H9 (cell line): ENCODE results near the gene TMPRSS6. TPM values are rescaled to one million over a fixed set of nuclear protein-coding genes. Genes with fewer than 3 reads are reported as not detected.

ENCODE experiments used
- DNase-seq: peaks from one replicate; pipeline ENCODE4 v3.0.0-alpha.2; 2017
- H2AFZ ChIP-seq: one replicate; pipeline ENCODE4 v1.6.1; 2013; ENCODE audit warnings: mild to moderate bottlenecking, low read length, control low read depth, moderate library complexity
- H2AK5ac ChIP-seq: 2 replicates; pipeline ENCODE4 v1.6.1; 2013; ENCODE audit warnings: low read length, control low read depth, mixed read lengths; ENCODE audit not compliant: insufficient read length
- H2BK120ac ChIP-seq: one replicate; pipeline ENCODE4 v1.6.1; 2013; ENCODE audit warnings: low read depth, mild to moderate bottlenecking, low read length, control low read depth, inconsistent platforms; ENCODE audit not compliant: poor library complexity, severe bottlenecking
- H2BK12ac ChIP-seq: 2 replicates; pipeline ENCODE4 v1.6.1; 2013; ENCODE audit warnings: low read length, control low read depth, mixed read lengths, low read depth; ENCODE audit not compliant: insufficient read length
- H2BK15ac ChIP-seq: 2 replicates; pipeline ENCODE4 v1.6.1; 2013; ENCODE audit warnings: low read depth, low read length, control low read depth
- H2BK20ac ChIP-seq: one replicate; pipeline ENCODE4 v1.6.1; 2013; ENCODE audit warnings: low read depth, mild to moderate bottlenecking, low read length, control low read depth, inconsistent platforms; ENCODE audit not compliant: poor library complexity, severe bottlenecking
- H2BK5ac ChIP-seq: 2 replicates; pipeline ENCODE4 v1.6.1; 2013; ENCODE audit warnings: low read length, control low read depth, mixed read lengths; ENCODE audit not compliant: insufficient read length
- H3K14ac ChIP-seq: 2 replicates; pipeline ENCODE4 v1.6.1; 2013; ENCODE audit warnings: low read length, control low read depth; ENCODE audit not compliant: insufficient read depth
- H3K18ac ChIP-seq: 2 replicates; pipeline ENCODE4 v1.6.1; 2013; ENCODE audit warnings: low read depth, mild to moderate bottlenecking, mixed read lengths, low read length, control low read depth; ENCODE audit not compliant: insufficient read length
- H3K23ac ChIP-seq: 2 replicates; pipeline ENCODE4 v1.6.1; 2013; ENCODE audit warnings: low read length, control low read depth, mixed read lengths, low read depth; ENCODE audit not compliant: insufficient read length
- H3K23me2 ChIP-seq: 2 replicates; pipeline ENCODE4 v1.6.1; 2013; ENCODE audit warnings: low read depth, mild to moderate bottlenecking, mixed read lengths, low read length, control low read depth; ENCODE audit not compliant: insufficient read length, poor library complexity, severe bottlenecking
- H3K27ac ChIP-seq: 2 replicates; pipeline ENCODE4 v1.5.1; 2013; ENCODE audit warnings: low read length, control low read depth, mixed read lengths, low read depth; ENCODE audit not compliant: insufficient read length
- H3K27me3 ChIP-seq: 2 replicates; pipeline ENCODE4 v1.6.1; 2013; ENCODE audit warnings: low read length, control low read depth, inconsistent platforms; ENCODE audit not compliant: insufficient read depth
- H3K4ac ChIP-seq: 2 replicates; pipeline ENCODE4 v1.6.1; 2013; ENCODE audit warnings: low read depth, mild to moderate bottlenecking, control low read depth, inconsistent platforms, low read length, moderate library complexity
- H3K4me1 ChIP-seq: 2 replicates; pipeline ENCODE4 v1.6.1; 2013; ENCODE audit warnings: low read length, control low read depth, inconsistent platforms; ENCODE audit not compliant: insufficient read depth
- H3K4me2 ChIP-seq: 2 replicates; pipeline ENCODE4 v1.6.1; 2013; ENCODE audit warnings: low read length, control low read depth, mixed read lengths; ENCODE audit not compliant: insufficient read length, insufficient read depth
- H3K56ac ChIP-seq: 2 replicates; pipeline ENCODE4 v1.6.1; 2013; ENCODE audit warnings: low read depth, mild to moderate bottlenecking, mixed read lengths, low read length, control low read depth; ENCODE audit not compliant: insufficient read length
- H3K79me1 ChIP-seq: 2 replicates; pipeline ENCODE4 v1.6.1; 2013; ENCODE audit warnings: low read depth, mild to moderate bottlenecking, moderate library complexity, low read length, control low read depth, inconsistent platforms; ENCODE audit not compliant: insufficient read depth, poor library complexity, severe bottlenecking
- H3K79me2 ChIP-seq: 2 replicates; pipeline ENCODE4 v1.6.1; 2013; ENCODE audit warnings: low read length, control low read depth, inconsistent platforms; ENCODE audit not compliant: insufficient read depth
- H3K9ac ChIP-seq: 2 replicates; pipeline ENCODE4 v1.6.1; 2013; ENCODE audit warnings: low read length, control low read depth, mixed read lengths; ENCODE audit not compliant: insufficient read length; ENCODE audit errors: extremely low read depth
- H3K9me3 ChIP-seq: one replicate; pipeline ENCODE4 v1.6.1; 2013; ENCODE audit warnings: low read depth, low read length, inconsistent platforms; ENCODE audit not compliant: control insufficient read depth
- H3T11ph ChIP-seq: one replicate; pipeline ENCODE4 v1.6.1; 2013; ENCODE audit warnings: mild to moderate bottlenecking, low read length, control low read depth, inconsistent platforms
- H4K20me1 ChIP-seq: one replicate; pipeline ENCODE4 v1.6.1; 2013; ENCODE audit not compliant: control insufficient read depth, insufficient read length, insufficient read depth
- H4K5ac ChIP-seq: 2 replicates; pipeline ENCODE4 v1.6.1; 2013; ENCODE audit warnings: low read depth, mild to moderate bottlenecking, mixed read lengths, low read length, control low read depth; ENCODE audit not compliant: insufficient read length
- H4K8ac ChIP-seq: replicated peaks from 2 replicates; pipeline ENCODE4 v1.6.1; 2013; ENCODE audit warnings: low read length, control low read depth, mixed read lengths, low read depth; ENCODE audit not compliant: insufficient read length
- H4K91ac ChIP-seq: 2 replicates; pipeline ENCODE4 v1.6.1; 2013; ENCODE audit warnings: low read depth, mild to moderate bottlenecking, moderate library complexity, mixed read lengths, low read length, control low read depth; ENCODE audit not compliant: insufficient read length
- H3K27ac Mint-ChIP-seq, 3 experiments: 2 replicates in 2 of 3; 3 replicates in 1 of 3; pipeline ENCODE4 v1.8.0; 2020 to 2021; ENCODE audit warnings: mixed read lengths in 3 of 3, mild to moderate bottlenecking in 1 of 3, moderate library complexity in 1 of 3
- H3K27me3 Mint-ChIP-seq: 2 replicates; pipeline ENCODE4 v1.8.0; 2021; ENCODE audit warnings: low read depth, mild to moderate bottlenecking, moderate library complexity, mixed read lengths
- H3K36me3 Mint-ChIP-seq, 3 experiments: 2 replicates in 2 of 3; 3 replicates in 1 of 3; pipeline ENCODE4 v1.8.0; 2020 to 2021; ENCODE audit warnings: low read depth in 3 of 3, mixed read lengths in 3 of 3; ENCODE audit not compliant: insufficient read depth in 1 of 3
- H3K4me1 Mint-ChIP-seq, 2 experiments: 2 replicates each; pipeline ENCODE4 v1.8.0; 2020; ENCODE audit warnings: mixed read lengths in 2 of 2
- H3K4me3 Mint-ChIP-seq, 2 experiments: 2 replicates in 1 of 2; 3 replicates in 1 of 2; pipeline ENCODE4 v1.8.0; 2020 to 2021; ENCODE audit warnings: mild to moderate bottlenecking in 2 of 2, mixed read lengths in 2 of 2, moderate library complexity in 1 of 2
- H3K9me3 Mint-ChIP-seq, 2 experiments: 2 replicates in 1 of 2; 3 replicates in 1 of 2; pipeline ENCODE4 v1.8.0; 2020; ENCODE audit warnings: mild to moderate bottlenecking in 2 of 2, mixed read lengths in 2 of 2, moderate library complexity in 1 of 2
- WGBS: extraction: QIAGEN DNeasy Blood & Tissue Kit; methylation state at CpG from one replicate; pipeline ENCODE4 v1.1.7; 2013; ENCODE audit warnings: missing lambda C conversion rate, low lambda C conversion rate, mixed read lengths; ENCODE audit not compliant: insufficient read length; ENCODE audit errors: extremely low coverage; 5-methylcytosine and 5-hydroxymethylcytosine counted together
- total RNA-seq: library from RNA; stranded (reverse); gene quantifications from 2 replicates; pipeline ENCODE4 v1.2.1, GENCODE V29; 2021
- TF ChIP-seq, protein P1 (sequence below): fragments of 200-600 bp; sonication (generic); conservative IDR thresholded peaks from 3 replicates; pipeline ENCODE4 v1.8.0; 2021; ENCODE audit warnings: antibody characterized with exemption, mild to moderate bottlenecking

The TMPRSS6 gene
- total RNA-seq, 1 experiment from 2014 or later = not detected

DNA sequence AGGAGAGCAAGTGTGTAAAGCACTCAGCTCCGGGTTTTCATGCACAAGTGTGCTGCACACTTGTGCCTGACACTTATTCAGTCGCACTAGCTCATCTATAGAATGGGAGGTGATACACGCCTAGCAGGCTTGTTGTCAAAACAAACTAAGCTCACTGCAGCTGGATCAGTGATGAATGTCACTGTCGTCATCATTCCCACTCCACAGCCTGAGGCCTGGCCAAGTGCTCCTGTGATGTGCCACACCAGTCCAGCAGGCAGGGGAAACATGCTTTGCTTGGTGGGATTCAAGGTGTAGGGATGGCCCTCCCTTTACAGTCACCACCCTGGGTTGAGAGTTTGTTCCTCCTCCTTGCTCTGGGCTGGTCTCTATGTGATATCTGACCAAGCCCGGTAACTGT lies 83.2 kb downstream of the TMPRSS6 start:
- no peaks in the 10 kb centered on the region for H3K9me3 Mint-ChIP-seq
- peaks cover 16 to 53% (median 50%) of the 10 kb centered on the region in 3 experiments; a peak in 6 of 7 replicates for H3K36me3 Mint-ChIP-seq
- no peak overlapping the region for H4K8ac ChIP-seq
- peaks cover 21 to 35% of the 10 kb centered on the region in 2 experiments for H3K4me1 Mint-ChIP-seq
- no peaks in the 10 kb centered on the region for H3K4me1 ChIP-seq
- no peak overlapping the region for H3K23ac ChIP-seq
- TF ChIP-seq, protein P1, sequence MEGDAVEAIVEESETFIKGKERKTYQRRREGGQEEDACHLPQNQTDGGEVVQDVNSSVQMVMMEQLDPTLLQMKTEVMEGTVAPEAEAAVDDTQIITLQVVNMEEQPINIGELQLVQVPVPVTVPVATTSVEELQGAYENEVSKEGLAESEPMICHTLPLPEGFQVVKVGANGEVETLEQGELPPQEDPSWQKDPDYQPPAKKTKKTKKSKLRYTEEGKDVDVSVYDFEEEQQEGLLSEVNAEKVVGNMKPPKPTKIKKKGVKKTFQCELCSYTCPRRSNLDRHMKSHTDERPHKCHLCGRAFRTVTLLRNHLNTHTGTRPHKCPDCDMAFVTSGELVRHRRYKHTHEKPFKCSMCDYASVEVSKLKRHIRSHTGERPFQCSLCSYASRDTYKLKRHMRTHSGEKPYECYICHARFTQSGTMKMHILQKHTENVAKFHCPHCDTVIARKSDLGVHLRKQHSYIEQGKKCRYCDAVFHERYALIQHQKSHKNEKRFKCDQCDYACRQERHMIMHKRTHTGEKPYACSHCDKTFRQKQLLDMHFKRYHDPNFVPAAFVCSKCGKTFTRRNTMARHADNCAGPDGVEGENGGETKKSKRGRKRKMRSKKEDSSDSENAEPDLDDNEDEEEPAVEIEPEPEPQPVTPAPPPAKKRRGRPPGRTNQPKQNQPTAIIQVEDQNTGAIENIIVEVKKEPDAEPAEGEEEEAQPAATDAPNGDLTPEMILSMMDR = no peak
- H3K27me3 ChIP-seq = no peaks in the 10 kb centered on the region
- H3K79me1 ChIP-seq = no peaks in the 10 kb centered on the region
- no peak overlapping the region for H3K27ac ChIP-seq
- H4K5ac ChIP-seq = no peak overlapping the region
- H3K23me2 ChIP-seq = no peaks in the 10 kb centered on the region
- H3K14ac ChIP-seq = no peak overlapping the region; the same call in 1 of the 2 replicates
- H3K79me2 ChIP-seq = no peaks in the 10 kb centered on the region
- H2BK120ac ChIP-seq = no peak overlapping the region
- H3K18ac ChIP-seq = no peak overlapping the region
- no peak overlapping the region for H3K4me2 ChIP-seq
- no peaks in the 10 kb centered on the region; the same call in 1 of the 2 replicates for H3K27me3 Mint-ChIP-seq
- no peak overlapping the region for H3K9ac ChIP-seq
- peak overlapping the region in 1 of 3 experiments; percentile 61; a peak in 1 of 7 replicates for H3K27ac Mint-ChIP-seq
- H4K91ac ChIP-seq = no peak overlapping the region
- H3K4ac ChIP-seq = no peak overlapping the region
- H2BK5ac ChIP-seq = no peak overlapping the region
- H2AFZ ChIP-seq = no peak overlapping the region
- no peak overlapping the region for H3T11ph ChIP-seq
- H2AK5ac ChIP-seq = no peak overlapping the region
- no peaks in the 10 kb centered on the region for H3K9me3 ChIP-seq
- no peak overlapping the region for H3K4me3 Mint-ChIP-seq
- H2BK12ac ChIP-seq = no peak overlapping the region
- WGBS = no CpG with 5 or more reads among the region's 5 CpGs
- DNase-seq = no peak
- H3K56ac ChIP-seq = no peak overlapping the region
- no peak overlapping the region for H2BK15ac ChIP-seq
- no peak overlapping the region for H2BK20ac ChIP-seq
- H4K20me1 ChIP-seq = peaks cover 3% of the 10 kb centered on the region
